Gastroesophageal sphincter (tissue), 3 donors: ENCODE data around the gene ANKMY2.

Experiments
- CTCF ChIP-seq, 4 experiments: fragments of 200-600 bp in 2 of 4; fragments of 450-650 bp in 2 of 4; sonication (generic) in 1 of 4; IDR thresholded peaks; one replicate each; pipeline ENCODE4 v1.5.1; 2017 to 2019; ENCODE audit warnings: antibody characterized with exemption in 4 of 4, mild to moderate bottlenecking in 2 of 4, moderate library complexity in 2 of 4
- POLR2AphosphoS5 ChIP-seq: sonication (generic); formaldehyde crosslinking; IDR thresholded peaks from one replicate; pipeline ENCODE4 v1.6.1; 2017; ENCODE audit warnings: antibody characterized with exemption

DNA sequence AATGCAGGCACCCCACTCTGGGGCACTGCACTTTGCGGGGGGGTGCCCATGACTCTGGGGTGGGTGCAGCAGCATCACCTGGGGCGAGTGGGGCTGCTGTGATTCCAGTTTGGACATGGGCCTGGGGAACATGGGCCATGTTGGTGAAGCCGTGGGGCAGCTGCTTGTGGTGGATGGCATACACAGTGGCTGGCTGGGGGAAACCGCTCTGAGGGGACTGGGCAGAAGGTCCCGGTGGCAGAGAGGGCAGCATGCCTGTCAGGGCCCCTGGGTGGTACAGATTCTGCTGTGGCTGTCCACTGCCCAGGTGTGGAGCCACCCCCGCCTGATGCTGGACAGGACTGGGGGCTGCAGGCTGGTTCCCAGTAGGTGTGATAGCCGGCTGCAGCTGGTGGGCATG, 61.7 kb downstream of the ANKMY2 start:
- no peak for TF ChIP-seq POLR2AphosphoS5
- TF ChIP-seq CTCF (IDR thresholded peaks at IDR 0.05): no peak
